Measurements from ENCODE around the gene ANAPC2.

ANAPC2 gene

GRCh38 chr9:137227054-137227852 is 38.9 kb upstream of the ANAPC2 start, which contains the start of gene RNF224:
Gene RNF224 (plus strand): TSS chr9:137227502. CDS start chr9:137228336, 834 bp downstream.
- DNase-seq, result peak; percentile 75 to 84

- DNase-seq, result no peak
Measured at GRCh38 chr9:137226338-137227053, 38.1 kb upstream of the ANAPC2 start.

GRCh38 chr9:137225699-137226331 is 37.5 kb upstream of the ANAPC2 start:
- no peak for DNase-seq

DNA sequence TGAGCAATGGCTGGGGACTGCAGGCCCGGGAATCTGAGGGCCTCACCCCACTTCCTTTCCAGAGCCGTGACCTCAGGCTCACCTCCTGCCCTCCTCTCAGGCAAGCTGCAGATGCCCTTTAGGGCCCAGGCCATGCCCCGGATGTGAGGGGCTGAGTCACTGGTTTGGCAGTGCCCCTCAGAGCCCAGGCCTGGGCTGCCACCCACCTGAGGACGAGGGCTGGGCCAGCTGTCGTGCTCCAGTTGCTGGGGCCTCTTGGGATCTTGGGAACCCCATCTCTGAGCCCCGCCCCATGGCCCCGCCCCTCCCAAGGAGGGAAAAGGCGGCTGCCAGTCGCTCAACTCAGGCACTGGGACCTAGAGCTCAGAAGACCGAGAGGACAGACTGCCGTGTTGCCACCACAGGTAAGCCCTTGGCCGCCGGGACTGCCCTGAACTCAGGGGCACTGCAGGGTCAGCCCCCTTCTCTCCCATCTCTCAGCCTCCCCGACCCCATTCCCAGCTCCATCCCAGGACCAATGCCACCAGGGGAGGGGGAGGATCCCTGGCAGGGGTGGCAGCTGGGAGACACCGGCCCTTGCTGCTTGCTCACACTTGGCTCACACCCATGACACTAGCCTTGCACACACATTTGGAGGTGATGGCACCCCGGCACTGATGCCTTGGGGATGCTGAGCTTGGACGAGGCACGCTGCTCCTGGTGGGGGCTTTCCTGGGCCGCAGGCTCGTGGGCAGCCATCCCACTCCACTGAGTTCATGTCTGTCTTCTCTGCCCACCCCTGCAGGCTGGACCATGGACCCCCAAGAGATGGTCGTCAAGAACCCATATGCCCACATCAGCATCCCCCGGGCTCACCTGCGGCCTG is 36.7 kb upstream of the ANAPC2 start, which contains the start of gene CYSRT1:
Gene CYSRT1, plus strand, starts transcription at position 345 of the 865 bp plus-strand sequence. Its CDS starts 448 bp downstream, at position 793.
- DNase-seq, result no peak

GRCh38 chr9:137223078-137223970 is 35.0 kb upstream of the ANAPC2 start:
- peak; percentile 98 for DNase-seq

DNA sequence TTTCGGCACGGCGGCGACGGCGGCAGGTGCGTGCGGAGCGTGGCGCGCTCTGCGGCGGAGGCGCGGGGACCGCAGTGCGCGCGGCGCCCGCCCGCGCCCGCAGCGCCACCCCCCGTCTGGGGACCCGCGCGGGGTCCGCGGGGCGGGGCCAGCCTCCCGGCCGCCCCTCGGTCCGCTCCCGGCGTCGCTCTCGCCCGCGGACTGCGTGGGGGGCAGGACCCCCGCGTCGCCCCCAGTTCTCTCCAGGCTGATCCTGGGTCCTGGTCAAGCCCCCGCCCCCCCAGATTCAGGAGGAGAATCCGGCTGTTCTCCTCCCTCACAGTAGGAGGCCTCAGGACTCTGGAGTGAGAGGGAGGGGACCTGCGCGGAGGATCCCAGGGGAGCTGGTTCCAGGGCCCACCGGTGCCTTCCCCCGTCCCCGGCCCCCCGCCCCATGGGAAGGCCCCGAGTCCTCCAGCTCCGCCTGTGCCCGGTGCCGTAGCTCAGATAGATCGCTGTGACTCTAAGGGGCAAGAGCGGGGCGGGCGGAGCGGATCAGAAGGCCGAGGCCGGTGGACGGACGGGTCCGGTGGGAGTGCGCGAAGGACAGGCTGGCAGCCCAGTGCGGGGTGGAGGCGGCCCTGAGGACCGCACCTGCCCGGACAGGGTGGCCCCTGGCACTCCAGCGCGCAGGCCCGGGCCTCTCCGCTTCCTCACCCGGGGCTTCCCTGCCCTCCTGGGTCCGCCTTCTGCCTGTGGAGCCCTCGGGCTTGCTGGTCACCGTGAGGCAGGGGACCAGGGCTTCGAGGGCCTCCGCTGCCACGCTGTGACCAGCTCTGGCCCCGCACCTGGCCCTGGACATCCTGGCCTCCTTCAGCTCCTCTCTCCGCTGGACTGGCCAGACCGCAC is 34.1 kb upstream of the ANAPC2 start, which contains the start of gene RNF208:
Gene RNF208, minus strand, starts transcription at position 51 of the 888 bp plus-strand sequence. CDS start 1,028 bp downstream, outside the sequence.
- DNase-seq, result no peak

GRCh38 chr9:137221506-137222111 is 33.2 kb upstream of the ANAPC2 start:
- no peak for DNase-seq

GRCh38 chr9:137221095-137221505 is 32.7 kb upstream of the ANAPC2 start:
- DNase-seq, result no peak

- no peak for DNase-seq
Measured at GRCh38 chr9:137220317-137221094, 32.1 kb upstream of the ANAPC2 start.

DNA sequence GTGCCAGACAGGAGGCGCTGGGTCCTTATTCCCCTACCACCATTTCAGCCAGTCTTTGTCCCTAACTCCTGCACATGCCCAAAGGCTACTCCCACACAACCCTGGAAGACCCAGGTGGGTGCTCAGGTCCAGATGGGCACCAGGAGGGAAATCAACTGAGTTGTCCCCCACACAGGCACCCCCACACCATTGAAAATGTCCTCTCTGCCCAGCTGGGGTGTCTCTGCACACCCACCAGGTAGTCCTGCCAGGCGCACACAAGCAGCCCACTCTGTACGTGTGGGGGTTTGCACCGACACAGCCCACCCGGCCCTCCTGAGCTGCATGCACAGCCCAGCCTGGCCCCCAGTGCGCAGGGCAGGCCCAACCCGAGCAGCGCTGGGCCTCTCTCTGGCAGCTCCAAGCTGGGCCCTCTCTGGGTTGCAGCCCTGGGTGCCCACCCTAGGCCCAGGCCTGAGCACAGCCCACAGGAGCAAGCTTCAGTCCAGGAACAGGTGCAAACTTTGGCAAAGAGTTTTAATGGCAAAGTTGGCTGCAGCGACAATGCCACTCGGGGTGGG is 31.5 kb upstream of the ANAPC2 start:
- no peak for DNase-seq

DNA sequence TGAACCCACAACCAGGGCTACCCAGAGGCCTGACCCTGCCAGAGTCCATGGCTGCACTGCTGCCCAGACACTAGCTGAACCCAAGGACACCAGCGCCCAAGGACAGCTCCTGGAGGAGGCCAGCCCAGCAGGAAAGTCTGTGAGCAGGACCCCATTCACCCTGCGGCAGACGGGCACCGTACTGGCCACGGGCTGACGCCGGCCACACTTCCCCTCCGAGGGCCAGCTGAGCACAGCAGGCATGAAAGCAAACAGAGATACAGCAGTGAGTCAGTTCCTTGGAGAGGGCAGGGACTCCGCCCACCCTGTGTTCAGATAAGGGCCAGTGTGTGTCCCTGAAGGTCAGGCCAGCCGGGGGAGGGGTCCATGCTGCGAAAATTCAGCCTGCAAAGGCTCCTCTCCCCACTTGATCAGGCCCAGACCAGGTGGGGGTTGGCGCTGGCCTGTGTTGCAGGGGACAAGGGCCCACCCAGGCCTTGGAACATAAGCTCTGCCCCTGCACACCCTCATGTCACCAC is 30.5 kb upstream of the ANAPC2 start:
- DNase-seq, result no peak

DNA sequence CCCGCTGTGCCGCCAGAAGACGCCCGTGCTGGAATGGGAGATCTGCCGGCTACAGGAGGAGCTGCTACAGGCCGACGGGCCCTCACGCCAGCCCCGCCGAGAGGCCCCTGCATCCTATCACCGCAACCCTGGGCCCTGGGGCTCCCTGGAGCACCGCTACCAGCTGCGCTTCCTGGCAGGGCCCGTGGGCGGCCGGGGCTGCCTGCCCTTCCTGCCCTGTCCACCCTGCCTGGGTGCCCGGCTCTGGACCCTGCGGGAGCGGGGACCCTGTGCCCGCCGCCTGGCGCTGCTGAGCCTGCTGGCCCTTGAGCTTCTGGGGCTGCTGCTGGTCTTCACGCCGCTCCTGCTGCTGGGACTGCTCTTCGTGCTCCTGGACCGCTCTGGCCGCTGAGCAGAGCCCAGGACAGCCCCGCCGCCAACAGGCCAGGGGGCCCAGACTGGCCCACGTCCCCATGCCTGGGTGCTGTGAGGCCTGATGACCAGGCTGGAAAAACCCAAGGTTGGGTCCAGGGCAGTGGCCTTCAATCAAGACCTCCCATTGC is 29.9 kb upstream of the ANAPC2 start:
- DNase-seq, result no peak

DNA sequence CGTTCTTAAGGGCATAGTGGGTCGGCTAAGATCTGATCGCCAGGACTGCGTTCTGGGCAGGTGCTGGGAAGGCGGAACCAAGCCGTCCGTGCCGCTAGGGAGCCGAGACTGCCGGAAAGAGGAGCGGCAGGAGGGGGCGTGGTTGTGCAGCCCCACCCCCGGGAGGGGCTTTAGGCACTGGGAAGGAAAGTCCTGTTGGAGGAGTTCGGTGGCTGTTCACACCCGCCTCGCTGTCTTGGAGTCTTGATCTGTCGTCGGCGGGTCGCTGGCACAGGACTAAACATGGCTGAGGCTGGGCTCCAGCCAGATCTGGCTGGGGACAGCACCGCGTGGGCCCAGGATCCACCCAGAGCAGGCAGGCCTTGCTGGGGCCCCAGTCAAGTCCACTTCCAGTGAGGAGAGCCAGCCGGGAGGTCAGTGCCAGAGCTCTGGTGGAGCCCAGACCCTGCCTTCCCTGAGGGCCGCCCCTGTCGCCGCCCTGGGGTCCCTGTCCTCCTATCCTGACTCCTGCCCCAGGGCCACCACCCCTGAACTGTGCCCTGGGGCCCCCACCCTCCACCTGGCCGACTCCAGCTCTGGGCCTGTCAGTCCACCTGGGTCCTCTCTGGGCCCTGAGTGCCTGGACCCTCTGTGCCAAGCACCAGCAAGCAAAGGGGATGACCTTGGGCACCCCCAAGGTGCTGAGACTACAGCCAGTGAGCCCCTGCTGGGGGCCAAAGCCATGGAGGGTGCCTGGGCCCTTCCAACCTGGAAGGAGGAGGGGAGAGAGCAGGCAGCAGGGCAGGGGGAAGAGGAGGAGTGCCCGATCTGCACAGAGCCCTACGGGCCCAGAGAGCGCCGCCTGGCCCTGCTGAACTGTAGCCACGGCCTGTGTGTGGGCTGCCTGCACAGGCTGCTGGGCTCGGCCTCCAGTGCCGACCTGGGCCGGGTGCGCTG is 29.2 kb upstream of the ANAPC2 start:
- DNase-seq, result no peak

- DNase-seq, result no peak
Measured at GRCh38 chr9:137216188-137216965, 28.0 kb upstream of the ANAPC2 start.

DNA sequence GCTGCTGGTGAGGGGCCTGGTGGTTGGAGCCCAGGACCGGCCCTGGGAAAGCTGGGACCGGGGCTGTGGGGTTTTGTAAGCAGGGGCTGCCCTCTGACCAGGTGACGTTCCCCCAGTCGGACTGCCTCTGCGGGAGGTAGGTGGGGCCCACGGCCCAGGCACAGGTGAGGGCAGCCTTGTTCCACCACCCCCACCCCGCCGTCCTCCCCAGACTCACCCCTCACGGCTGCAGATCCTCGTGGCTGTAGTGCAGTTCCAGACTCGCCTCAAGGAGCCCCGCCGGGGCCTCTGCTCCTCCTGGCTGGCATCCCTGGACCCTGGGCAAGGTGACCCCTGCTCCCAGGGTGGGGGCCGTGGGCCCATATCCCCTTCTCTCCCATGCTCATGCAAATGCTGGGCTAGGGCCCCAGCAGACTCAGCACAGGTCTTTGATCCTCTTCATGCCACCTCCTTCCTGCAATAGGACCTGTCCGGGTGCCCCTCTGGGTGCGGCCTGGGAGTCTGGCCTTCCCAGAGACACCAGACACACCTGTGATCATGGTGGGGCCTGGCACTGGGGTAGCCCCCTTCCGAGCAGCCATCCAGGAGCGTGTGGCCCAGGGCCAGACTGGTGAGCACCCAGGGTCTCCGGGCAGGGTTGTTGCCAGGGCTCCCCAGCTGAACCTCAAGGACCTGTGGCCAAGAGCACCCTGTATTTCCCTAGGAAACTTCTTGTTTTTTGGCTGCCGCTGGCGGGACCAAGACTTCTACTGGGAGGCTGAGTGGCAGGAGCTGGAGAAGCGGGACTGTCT is 27.0 kb upstream of the ANAPC2 start:
- DNase-seq, result no peak
